GM12878 (cell line): ENCODE measurements around the gene RPS6KA2. TPM values are rescaled to one million over a fixed set of nuclear protein-coding genes. Genes with fewer than 3 reads are reported as not detected.

Experiments
- ATAC-seq: fragments of 200-7000 bp; cut with Tn5 transposase; 3 replicates; pipeline ENCODE4 v1.9.1; 2020; ENCODE audit warnings: mild to moderate bottlenecking, moderate library complexity
- BruUV-seq: library from RNA; stranded (reverse); fragments of 400-500 nt; replicated peaks from 2 replicates; lab custom pipeline; 2021; lab: Mats Ljungman, UMichigan
- CTCF ChIA-PET: fragments of 300-600 bp; sonication (Branson Sonifier 250); formaldehyde crosslinking; extraction: SDS; loops from one replicate; lab custom pipeline; 2021; ENCODE audit warnings: inconsistent platforms; lab: Yijun Ruan, JAX
- POLR2A ChIA-PET: fragments of 350-600 bp; formaldehyde crosslinking; extraction: SDS; loops from one replicate; lab custom pipeline; 2021; ENCODE audit warnings: inconsistent platforms; lab: Charles Lee
- RAD21 ChIA-PET: fragments of 300-600 bp; sonication (Branson Sonifier 250); formaldehyde crosslinking; loops from one replicate; lab custom pipeline; 2023; ENCODE audit warnings: antibody characterized with exemption; ENCODE audit not compliant: unreplicated experiment; lab: Charles Lee
- SMC1A ChIA-PET: fragments of 300-600 bp; sonication (Branson Sonifier 250); formaldehyde crosslinking; loops from one replicate; lab custom pipeline; 2023; ENCODE audit not compliant: unreplicated experiment, uncharacterized antibody; lab: Charles Lee
- DNase-seq: peaks from one replicate; pipeline ENCODE4 v3.0.0-alpha.2; 2011; ENCODE audit warnings: low read depth, low spot score
- FAIRE-seq: peaks from 3 replicates; lab custom pipeline; 2011; peaks lifted over from hg19 to GRCh38; lab: Jason Lieb, UNC
- H2AFZ ChIP-seq: 2 replicates; pipeline ENCODE4 v1.6.0; 2011; ENCODE audit warnings: low read depth, low read length, control low read depth; ENCODE audit not compliant: control insufficient read depth
- H3K27ac ChIP-seq: 2 replicates; pipeline ENCODE4 v1.5.1; 2011; ENCODE audit warnings: control low read depth; ENCODE audit not compliant: control insufficient read depth, insufficient read depth
- H3K27me3 ChIP-seq, 2 experiments: replicated peaks in 1 of 2; 2 replicates each; pipeline versions ENCODE4 v1.6.0 to v1.6.1; 2011; ENCODE audit warnings: low read length in 1 of 2; ENCODE audit not compliant: control insufficient read depth in 2 of 2, insufficient read depth in 2 of 2
- H3K36me3 ChIP-seq, 2 experiments: 2 replicates each; pipeline ENCODE4 v1.5.1; 2011; ENCODE audit warnings: low read length in 1 of 2; ENCODE audit not compliant: control insufficient read depth in 2 of 2, insufficient read depth in 2 of 2
- H3K4me1 ChIP-seq: 2 replicates; pipeline ENCODE4 v1.6.1; 2011; ENCODE audit warnings: mild to moderate bottlenecking, low read length, moderate library complexity, mixed read lengths; ENCODE audit not compliant: control insufficient read depth, insufficient read depth
- H3K4me2 ChIP-seq: 2 replicates; pipeline ENCODE4 v1.6.0; 2011; ENCODE audit warnings: control low read depth; ENCODE audit not compliant: control insufficient read depth, insufficient read depth
- H3K4me3 ChIP-seq: fragments of 200-600 bp; sonication (generic); 2 replicates; pipeline ENCODE4 v1.5.1; 2016
- H3K79me2 ChIP-seq: 2 replicates; pipeline ENCODE4 v1.6.0; 2011; ENCODE audit warnings: low read length; ENCODE audit not compliant: control insufficient read depth, insufficient read depth
- H3K9ac ChIP-seq: 2 replicates; pipeline ENCODE4 v1.8.0; 2011; ENCODE audit warnings: low read length, control low read depth, mixed read lengths; ENCODE audit not compliant: control insufficient read depth, insufficient read depth
- H3K9me3 ChIP-seq: replicated peaks from 3 replicates; pipeline ENCODE4 v1.5.1; 2011; ENCODE audit warnings: mild to moderate bottlenecking, low read length; ENCODE audit not compliant: control insufficient read depth, insufficient read depth
- H4K20me1 ChIP-seq: 2 replicates; pipeline ENCODE4 v1.6.0; 2011; ENCODE audit not compliant: control insufficient read depth, insufficient read depth
- ATF7 ChIP-seq: fragments of 450-650 bp; IDR thresholded peaks from 2 replicates; pipeline ENCODE4 v1.6.1; 2016; ENCODE audit warnings: low read depth, mild to moderate bottlenecking
- BHLHE40 ChIP-seq, 2 experiments: fragments of 450-650 bp in 1 of 2; IDR thresholded peaks; 2 replicates each; pipeline ENCODE4 v1.6.1; 2011 to 2017; ENCODE audit warnings: low read depth in 2 of 2, borderline replicate concordance in 1 of 2, improper control_type of control experiment in 1 of 2, low read length in 1 of 2, mild to moderate bottlenecking in 1 of 2
- BRCA1 ChIP-seq: IDR thresholded peaks from 2 replicates; pipeline ENCODE4 v1.6.1; 2011; ENCODE audit warnings: low read depth, low read length, improper control_type of control experiment
- CBX5 ChIP-seq: sonication (generic); IDR thresholded peaks from 2 replicates; pipeline ENCODE4 v1.6.1; 2016; ENCODE audit warnings: low read depth, moderate library complexity, mild to moderate bottlenecking, inconsistent platforms
- FOXK2 ChIP-seq: fragments of 450-650 bp; IDR thresholded peaks from 2 replicates; pipeline ENCODE4 v1.6.1; 2017; ENCODE audit warnings: mild to moderate bottlenecking, moderate library complexity
- NFYA ChIP-seq: IDR thresholded peaks from 2 replicates; pipeline ENCODE4 v1.6.1; 2011; ENCODE audit warnings: low read depth, mild to moderate bottlenecking, low read length, improper control_type of control experiment, borderline replicate concordance
- RCOR1 ChIP-seq: conservative IDR thresholded peaks from 2 replicates; pipeline ENCODE4 v1.6.1; 2012; ENCODE audit warnings: low read depth, low read length, improper control_type of control experiment
- SMC3 ChIP-seq: IDR thresholded peaks from 2 replicates; pipeline ENCODE4 v1.6.1; 2011; ENCODE audit warnings: low read length, improper control_type of control experiment, borderline replicate concordance
- SREBF1 ChIP-seq: IDR thresholded peaks from 2 replicates; pipeline ENCODE4 v1.6.1; 2012; ENCODE audit warnings: mild to moderate bottlenecking, low read length
- STAT3 ChIP-seq: IDR thresholded peaks from 2 replicates; pipeline ENCODE4 v1.6.1; 2011; ENCODE audit warnings: low read depth, low read length, improper control_type of control experiment
- WGBS: methylation state at CpG from one replicate; pipeline ENCODE4 v1.1.6; 2016; ENCODE audit warnings: low lambda C conversion rate; ENCODE audit not compliant: insufficient replicate concordance, insufficient coverage; ENCODE audit errors: missing lambda C conversion rate; 5-methylcytosine and 5-hydroxymethylcytosine counted together
- in situ Hi-C: fragments of 300-500 bp; cut with MboI; formaldehyde crosslinking; loops from 9 replicates; pipeline ENCODE4 v1.14.3; 2018; ENCODE audit warnings: mixed read lengths
- intact Hi-C: fragments of 100-400 bp; cut with micrococcal nuclease; formaldehyde crosslinking; loops from one replicate; pipeline ENCODE4 v1.14.2; 2022; ENCODE audit not compliant: unreplicated experiment
- polyA plus RNA-seq, 11 experiments: library from polyadenylated mRNA; depleted of rRNA in 4 of 11; unstranded in 6 of 11; stranded (reverse) in 5 of 11; fragments of >200 nt; fragmentation: Nextera tagmentation in 4 of 11; fragmentation: Illumina TruSeq in 1 of 11; extraction: Ambion mirVana in 4 of 11; extraction: Trizol in 1 of 11; gene quantifications; 1 replicate in 1 of 11; 2 replicates in 10 of 11; pipeline versions ENCODE4 v1.2.1 to v1.2.3, GENCODE V29; 2011 to 2016; ENCODE audit warnings: inconsistent platforms in 2 of 11, missing spikeins in 2 of 11, low read depth in 1 of 11
- total RNA-seq, 4 experiments: library from RNA; depleted of rRNA in 3 of 4; stranded (reverse); fragments of >200 nt in 3 of 4; fragmentation: Illumina TruSeq in 1 of 4; extraction: Trizol in 1 of 4; gene quantifications; 2 replicates each; pipeline versions ENCODE4 v1.2.1 to v1.2.3, GENCODE V29; 2013 to 2021

Gene RPS6KA2
- total and polyA plus RNA-seq, 10 of the 15 experiments (the other 5 are each of a cell fraction or from before 2014, with no cell fraction given) = 0.02 to 1.0 (median 0.22) TPM; not detected in 1

DNA sequence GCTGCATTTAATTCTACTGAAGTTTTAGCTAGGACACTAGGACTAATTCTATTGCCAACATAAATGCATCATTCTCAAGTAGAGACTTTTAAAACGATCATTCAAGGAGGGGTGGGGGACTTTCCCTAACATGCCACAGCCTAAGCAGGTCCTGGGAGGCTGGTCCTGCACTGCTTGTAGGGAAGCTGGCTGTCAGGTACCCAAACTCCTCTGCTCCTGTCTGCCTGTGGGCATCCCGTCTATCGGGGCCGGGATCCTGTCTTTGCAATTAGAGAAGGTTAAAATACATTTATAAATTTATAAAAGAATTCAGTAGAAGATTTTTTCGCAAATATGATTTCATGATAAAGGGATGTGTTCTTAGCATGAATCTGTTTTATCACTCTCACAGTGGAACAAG is 192.7 kb downstream of the RPS6KA2 start:
- ATAC-seq (no peak), FAIRE-seq (no peak)
- intact Hi-C loops = no loop called here
- Histone ChIP-seq H4K20me1 (no peaks in the 10 kb centered on the region), H3K9ac (no peak overlapping the region), H3K36me3 (no peaks in the 10 kb centered on the region)
- TF ChIP-seq BHLHE40 (IDR thresholded peaks at IDR 0.05; ENCODE audit: borderline replicate concordance in 1 of 2, low read depth in 2 of 2, low read length in 1 of 2) (no peak), ATF7 (no peak), NFYA (no peak), FOXK2 (no peak), SREBF1 (no peak), SMC3 (no peak), BRCA1 (no peak), STAT3 (no peak), RCOR1 (no peak)
- TF ChIP-seq, all 136 proteins: peak for 0
- POLR2A ChIA-PET = no interaction called here
- Histone ChIP-seq H3K4me3 (no peak overlapping the region), H3K4me2 (no peak overlapping the region), H3K79me2 (no peaks in the 10 kb centered on the region), H3K9me3 (no peaks in the 10 kb centered on the region), H3K4me1 (no peaks in the 10 kb centered on the region), H3K27me3 (no peaks in the 10 kb centered on the region), H2AFZ (no peak overlapping the region), H3K27ac (no peak overlapping the region)
- SMC1A ChIA-PET = no interaction called here
- in situ Hi-C loops = no loop called here
- CTCF ChIA-PET = interaction anchor here (0.7 to 0.8 kb wide), 2 partner anchors 12 to 158 kb away, joined by 3 read pairs; no protein-coding TSS in a partner anchor
- no peak for DNase-seq
- 10% methylated on average over 5 of the region's 5 CpGs for WGBS
- RAD21 ChIA-PET = no interaction called here
- no TSS peak for BruUV-seq

DNA sequence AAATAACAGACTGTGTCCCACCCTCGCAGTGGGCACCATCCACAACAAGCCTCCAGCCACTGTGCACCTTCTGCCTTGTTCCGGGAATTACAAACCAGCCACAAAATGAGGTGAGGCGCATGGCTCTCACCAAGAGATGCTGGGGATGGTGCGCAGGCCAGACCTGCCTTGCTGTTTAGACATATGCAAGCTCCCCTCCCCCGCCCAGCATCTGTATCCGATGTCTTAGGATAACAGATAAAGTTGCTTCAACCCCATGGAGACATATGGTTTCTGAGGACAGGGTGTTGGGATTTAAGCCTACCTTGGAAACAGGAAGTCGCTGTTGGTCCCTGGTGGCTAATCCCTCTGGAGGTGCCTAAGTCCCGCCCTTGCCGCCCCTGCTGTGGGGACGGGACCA is 194.0 kb downstream of the RPS6KA2 start:
- no peak overlapping the region for H3K4me3 ChIP-seq
- H3K27me3 ChIP-seq = no peaks in the 10 kb centered on the region
- no peak overlapping the region for H3K4me2 ChIP-seq
- intact Hi-C loops = no loop called here
- H3K79me2 ChIP-seq = no peaks in the 10 kb centered on the region
- SMC1A ChIA-PET = no interaction called here
- RAD21 ChIA-PET = no interaction called here
- TF ChIP-seq CBX5 = no peak
- in situ Hi-C loops = no loop called here
- H3K9ac ChIP-seq = no peak overlapping the region
- no peaks in the 10 kb centered on the region for H3K9me3 ChIP-seq
- FAIRE-seq (no peak), DNase-seq (no peak), ATAC-seq (no peak)
- H3K36me3 ChIP-seq = no peaks in the 10 kb centered on the region
- H4K20me1 ChIP-seq = no peaks in the 10 kb centered on the region
- CTCF ChIA-PET = no interaction called here
- H2AFZ ChIP-seq = no peak overlapping the region
- 63% methylated on average over 10 of the region's 10 CpGs for WGBS
- H3K27ac ChIP-seq = no peak overlapping the region
- no peaks in the 10 kb centered on the region for H3K4me1 ChIP-seq
- POLR2A ChIA-PET = no interaction called here
- no TSS peak for BruUV-seq
